B cell (primary cell): ENCODE data around the gene SLC9A7. TPM values are rescaled to one million over a fixed set of nuclear protein-coding genes. Genes with fewer than 3 reads are reported as not detected.

Experiments used
- ATAC-seq: fragments of 200-7000 bp; cut with Tn5 transposase; one replicate; pipeline ENCODE4 v1.10.0; 2021; ENCODE audit warnings: low read depth, mild to moderate bottlenecking, moderate number of reproducible peaks, moderate library complexity
- CTCF ChIA-PET: fragments of 350-600 bp; sonication (Branson Sonifier 250); formaldehyde crosslinking; loops from one replicate; lab custom pipeline; 2021; ENCODE audit warnings: antibody characterized with exemption, inconsistent platforms; lab: Charles Lee
- POLR2A ChIA-PET: fragments of 350-600 bp; sonication (Branson Sonifier 250); formaldehyde crosslinking; loops from one replicate; lab custom pipeline; 2021; ENCODE audit warnings: antibody characterized with exemption; lab: Charles Lee
- DNase-seq: peaks from one replicate; pipeline ENCODE4 v3.0.0; 2013
- H2AFZ ChIP-seq: 2 replicates; pipeline ENCODE4 v1.6.1; 2012; ENCODE audit warnings: mild to moderate bottlenecking, low read depth, low read length; ENCODE audit not compliant: insufficient read depth, poor library complexity, severe bottlenecking
- H3K27ac ChIP-seq, 2 donors: 1 replicate in 1 of 2; 2 replicates in 1 of 2; pipeline ENCODE4 v1.5.1; 2012 to 2013; ENCODE audit warnings: low read length in 2 of 2, mild to moderate bottlenecking in 2 of 2, moderate library complexity in 1 of 2
- H3K27me3 ChIP-seq, 4 experiments: fragments of 200-600 bp in 1 of 4; sonication (generic) in 1 of 4; replicated peaks in 1 of 4; 1 replicate in 2 of 4; 2 replicates in 2 of 4; pipeline versions ENCODE4 v1.6.1 to v1.7.0; 2013 to 2016; ENCODE audit warnings: low read length in 3 of 4, mild to moderate bottlenecking in 2 of 4, mixed read lengths in 1 of 4, moderate library complexity in 1 of 4; ENCODE audit not compliant: insufficient read depth in 4 of 4, control insufficient read depth in 3 of 4; ENCODE audit errors: control extremely low read depth in 1 of 4
- H3K36me3 ChIP-seq, 2 experiments: replicated peaks in 1 of 2; 1 replicate in 1 of 2; 2 replicates in 1 of 2; pipeline versions ENCODE4 v1.6.1 to v1.7.1; 2013; ENCODE audit warnings: low read length in 1 of 2; ENCODE audit not compliant: insufficient read depth in 2 of 2, control insufficient read depth in 1 of 2; ENCODE audit errors: control extremely low read depth in 1 of 2, extremely low read depth in 1 of 2
- H3K4me1 ChIP-seq, 2 donors: fragments of 200-600 bp in 1 of 2; sonication (generic) in 1 of 2; 1 replicate in 1 of 2; 2 replicates in 1 of 2; pipeline versions ENCODE4 v1.5.1 to v1.6.1; 2013 to 2017; ENCODE audit warnings: low read length in 2 of 2; ENCODE audit not compliant: control insufficient read depth in 2 of 2, insufficient read depth in 2 of 2
- H3K4me2 ChIP-seq: replicated peaks from 2 replicates; pipeline ENCODE3; 2012; ENCODE audit warnings: mild to moderate bottlenecking, low read depth, low read length; ENCODE audit not compliant: poor library complexity, severe bottlenecking
- H3K4me3 ChIP-seq, 5 experiments: fragments of 200-600 bp in 1 of 5; sonication (generic) in 1 of 5; 1 replicate in 3 of 5; 2 replicates in 2 of 5; pipeline versions ENCODE4 v1.5.1 to v1.7.0; 2011 to 2016; ENCODE audit warnings: low read length in 4 of 5, mild to moderate bottlenecking in 4 of 5, low read depth in 2 of 5, control low read depth in 1 of 5, moderate library complexity in 1 of 5; ENCODE audit not compliant: insufficient read depth in 1 of 5; ENCODE audit errors: control extremely low read depth in 1 of 5, extremely low read depth in 1 of 5
- H3K79me2 ChIP-seq: fragments of 200-600 bp; sonication (generic); one replicate; pipeline ENCODE4 v1.6.0; 2016; ENCODE audit warnings: low read length; ENCODE audit not compliant: control insufficient read depth, insufficient read depth
- H3K9ac ChIP-seq: fragments of 200-600 bp; sonication (generic); 2 replicates; pipeline ENCODE4 v1.6.1; 2017; ENCODE audit warnings: mild to moderate bottlenecking, low read length, moderate library complexity
- H3K9me3 ChIP-seq, 3 donors: one replicate each; pipeline versions ENCODE4 v1.6.1 to v1.7.1; 2013; ENCODE audit warnings: low read length in 2 of 3; ENCODE audit not compliant: control insufficient read depth in 2 of 3, insufficient read depth in 1 of 3; ENCODE audit errors: control extremely low read depth in 1 of 3
- H4K20me1 ChIP-seq: 2 replicates; pipeline ENCODE4 v1.6.0; 2012; ENCODE audit warnings: mild to moderate bottlenecking, low read length; ENCODE audit not compliant: insufficient read depth, control insufficient read depth, poor library complexity, severe bottlenecking
- H3K27ac Mint-ChIP-seq: one replicate; pipeline ENCODE4 v1.8.0; 2021; ENCODE audit warnings: mixed read lengths
- H3K27me3 Mint-ChIP-seq: one replicate; pipeline ENCODE4 v1.8.0; 2021; ENCODE audit warnings: mixed read lengths
- H3K4me1 Mint-ChIP-seq: one replicate; pipeline ENCODE4 v1.8.0; 2021; ENCODE audit warnings: mixed read lengths
- H3K4me3 Mint-ChIP-seq: one replicate; pipeline ENCODE4 v1.8.0; 2021; ENCODE audit warnings: mixed read lengths
- H3K9me3 Mint-ChIP-seq: one replicate; pipeline ENCODE4 v1.8.0; 2022; ENCODE audit warnings: mixed read lengths; ENCODE audit not compliant: insufficient read depth
- CTCF ChIP-seq: fragments of 200-600 bp; IDR thresholded peaks from one replicate; pipeline ENCODE4 v1.8.0; 2022; ENCODE audit warnings: antibody characterized with exemption, mild to moderate bottlenecking
- EZH2 ChIP-seq: IDR thresholded peaks from 2 replicates; pipeline ENCODE4 v1.6.1; 2012; ENCODE audit warnings: borderline replicate concordance, low read depth, mild to moderate bottlenecking, moderate library complexity, low read length; ENCODE audit not compliant: insufficient read depth, poor library complexity, severe bottlenecking
- WGBS: methylation state at CpG from one replicate; pipeline ENCODE4 v1.1.5; 2013; ENCODE audit warnings: missing lambda C conversion rate; ENCODE audit not compliant: insufficient coverage; 5-methylcytosine and 5-hydroxymethylcytosine counted together
- intact Hi-C: fragments of 100-400 bp; cut with micrococcal nuclease; formaldehyde crosslinking; loops from one replicate; pipeline ENCODE4 v1.10.0; 2022
- polyA plus RNA-seq: library from polyadenylated mRNA; depleted of rRNA; stranded (reverse); fragments of >200 nt; gene quantifications from 2 replicates; pipeline ENCODE4 v1.2.3, GENCODE V29; 2012
- total RNA-seq, 2 donors: library from RNA; stranded (reverse); fragments of 120-200 nt in 1 of 2; gene quantifications; 1 replicate in 1 of 2; 2 replicates in 1 of 2; pipeline versions ENCODE4 v1.2.3 to v1.2.4, GENCODE V29; 2013 to 2022

The SLC9A7 gene
- total and polyA plus RNA-seq, 2 donors (not counting 1 experiment from before 2014, with no cell fraction given): 24.9 to 53.2 TPM

- Mint-ChIP-seq H3K9me3 (no peaks in the 10 kb centered on the region), H3K27ac (peak overlapping the region; percentile 41), H3K4me1 (peaks cover 33% of the 10 kb centered on the region), H3K27me3 (no peaks in the 10 kb centered on the region), H3K4me3 (no peak overlapping the region)
- Histone ChIP-seq H3K4me2 (no peak overlapping the region), H4K20me1 (no peaks in the 10 kb centered on the region), H3K79me2 (no peaks in the 10 kb centered on the region), H3K4me3 (no peak overlapping the region), H3K27ac (peak overlapping the region in 1 of 2 donors; percentile 11), H2AFZ (no peak overlapping the region), H3K27me3 (no peaks in the 10 kb centered on the region), H3K9ac (no peak overlapping the region), H3K9me3 (no peaks in the 10 kb centered on the region), H3K36me3 (peaks cover 0 to 44% of the 10 kb centered on the region in 2 experiments), H3K4me1 (peaks cover 13 to 16% of the 10 kb centered on the region in 2 donors)
- ChIA-PET POLR2A (no interaction called here), CTCF (no interaction called here)
- WGBS: no CpG with 5 or more reads among the region's 3 CpGs
- no peak for TF ChIP-seq EZH2
- no peak for TF ChIP-seq CTCF
- intact Hi-C loops: no loop called here
- DNase-seq: no peak
- ATAC-seq: no peak
These were observed 115.3 kb downstream of the SLC9A7 start for GRCh38 chrX:46643636-46644035.

GRCh38 chrX:46642145-46642544 is 116.8 kb downstream of the SLC9A7 start:
- no peaks in the 10 kb centered on the region for H3K27me3 Mint-ChIP-seq
- H3K4me3 Mint-ChIP-seq: no peak overlapping the region
- H3K9ac ChIP-seq: no peak overlapping the region
- H2AFZ ChIP-seq: no peak overlapping the region
- H4K20me1 ChIP-seq: no peaks in the 10 kb centered on the region
- peaks cover 13 to 16% of the 10 kb centered on the region in 2 donors for H3K4me1 ChIP-seq
- no peak overlapping the region for H3K4me2 ChIP-seq
- POLR2A ChIA-PET: no interaction called here
- H3K27ac ChIP-seq: no peak overlapping the region
- H3K4me1 Mint-ChIP-seq: peaks cover 33% of the 10 kb centered on the region
- intact Hi-C loops: no loop called here
- CTCF ChIA-PET: interaction anchor here (0.8 to 1.6 kb wide), 2 partner anchors 40 to 88 kb away, joined by 4 to 7 read pairs; no protein-coding TSS in a partner anchor
- no peak overlapping the region for H3K27ac Mint-ChIP-seq
- H3K4me3 ChIP-seq: no peak overlapping the region
- peak; percentile 13 for DNase-seq
- H3K9me3 ChIP-seq: no peaks in the 10 kb centered on the region
- no peak for TF ChIP-seq EZH2
- TF ChIP-seq CTCF: peak; percentile 15
- 89% methylated on average over 2 of the region's 4 CpGs for WGBS
- no peaks in the 10 kb centered on the region for H3K79me2 ChIP-seq
- peak; percentile 24 for ATAC-seq
- H3K9me3 Mint-ChIP-seq: no peaks in the 10 kb centered on the region
- peaks cover 1 to 35% of the 10 kb centered on the region in 2 experiments for H3K36me3 ChIP-seq
- H3K27me3 ChIP-seq: no peaks in the 10 kb centered on the region
